NCI-H2227 treated with DMSO at 0.1 percent for 48 hours (cell line): ENCODE data around the gene CRADD.

Experiments
- DNase-seq: peaks from one replicate; lab custom pipeline; 2025; lab: John Stamatoyannopoulos, UW

CRADD gene

DNA sequence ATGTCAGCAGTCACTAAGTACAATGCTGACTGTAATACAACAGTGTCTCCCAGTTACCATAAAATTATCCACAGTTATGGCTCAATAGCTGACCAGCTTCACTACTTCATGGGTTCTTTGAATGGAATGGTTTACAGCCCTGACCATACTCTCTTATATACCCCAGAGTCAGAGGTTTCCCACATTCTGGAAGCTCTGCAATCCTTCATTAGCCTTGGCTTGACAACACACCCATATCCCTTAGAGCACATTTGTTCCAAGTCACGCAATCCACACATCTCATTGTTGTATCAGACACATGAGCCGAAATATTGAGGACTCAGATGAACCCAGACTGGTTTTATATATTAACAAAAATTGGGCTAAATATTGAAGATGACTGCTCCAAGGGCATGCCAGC, 261.8 kb downstream of the CRADD start:
- no peak for DNase-seq

DNA sequence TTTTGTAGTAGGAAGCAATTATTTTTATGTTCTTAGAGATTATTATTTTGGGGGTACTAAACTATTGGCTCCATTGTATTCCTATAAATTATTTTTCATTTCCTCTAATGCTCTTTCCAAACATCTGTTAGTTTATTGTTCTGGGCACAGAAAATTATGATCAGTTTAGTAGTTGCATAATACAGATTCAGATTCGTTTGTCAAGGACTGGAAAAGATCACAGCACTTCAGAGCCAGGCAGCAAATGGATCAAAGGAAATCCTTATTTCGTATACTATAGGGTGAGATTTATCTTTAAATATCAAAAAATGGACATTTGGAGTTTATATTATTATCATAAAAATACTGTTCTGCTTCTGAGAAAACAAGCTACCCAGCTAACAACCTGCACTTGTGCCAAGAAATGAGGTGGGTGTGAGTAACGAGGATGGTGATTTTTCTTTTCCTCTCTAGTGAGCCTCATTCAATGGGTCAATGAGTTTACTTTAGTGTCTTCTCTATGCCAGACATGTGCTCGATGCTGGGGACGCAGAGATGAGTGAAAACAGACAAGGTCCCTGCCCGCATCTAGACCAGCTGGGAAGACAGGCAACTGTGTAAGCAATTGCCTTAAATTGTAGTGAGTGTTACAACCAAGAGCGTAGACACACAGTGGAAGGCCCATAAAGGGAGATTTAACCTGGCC, 262.6 kb downstream of the CRADD start:
- no peak for DNase-seq

DNA sequence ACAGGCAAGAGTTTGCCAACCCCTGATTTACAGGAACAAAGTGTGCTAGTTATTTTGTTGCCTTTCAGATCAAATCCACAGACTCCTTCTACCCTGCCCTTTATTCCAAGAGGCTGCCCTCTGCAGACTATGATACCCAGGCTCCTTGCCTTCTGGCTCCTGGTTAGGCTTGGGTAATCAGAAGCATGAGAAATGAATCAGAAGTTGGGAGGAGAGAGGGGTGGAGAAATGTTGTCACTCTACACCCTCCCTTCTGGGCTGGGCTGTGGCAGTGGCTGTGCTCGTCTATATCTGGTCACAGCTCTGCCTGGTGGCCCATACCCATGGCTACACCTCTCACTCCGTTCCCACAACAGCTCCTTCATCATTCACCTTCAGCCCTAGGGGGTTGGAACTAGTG, 266.6 kb downstream of the CRADD start:
- DNase-seq, result no peak

DNA sequence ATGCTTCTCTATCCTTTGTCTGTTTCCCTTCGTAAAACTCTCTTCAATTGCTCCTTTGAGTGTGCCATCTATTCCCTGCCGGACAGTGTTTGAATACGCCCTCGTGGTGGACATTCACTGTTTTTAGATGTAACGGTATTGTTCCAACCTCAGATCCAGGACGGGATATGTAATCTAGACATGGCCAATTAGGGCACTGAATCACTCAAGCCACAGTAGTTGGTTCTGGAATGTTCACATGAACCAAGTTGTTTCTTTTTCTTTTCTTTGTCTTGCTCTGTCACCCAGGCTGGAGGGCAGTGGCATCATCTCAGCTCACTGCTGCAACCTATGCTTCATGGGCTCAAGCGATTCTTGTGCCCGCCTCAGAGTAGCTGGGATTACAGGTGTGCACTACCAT, 267.0 kb downstream of the CRADD start:
- no peak for DNase-seq
